WERI-Rb-1 (cell line): Measurements from ENCODE around the gene CNIH2.
A peak's percentile ranks its signal among the peaks of the same experiment; 100 is the strongest.

Source experiments
- DNase-seq: peaks from one replicate; pipeline ENCODE4 v3.0.0-alpha.2; 2020
- H3K27ac ChIP-seq: fragments of 250-450 bp; sonication (Bioruptor Pico); 2 replicates; pipeline ENCODE4 v1.5.1; 2020; ENCODE audit warnings: mild to moderate bottlenecking, moderate library complexity
- H3K27me3 ChIP-seq: fragments of 250-450 bp; sonication (Bioruptor Pico); 2 replicates; pipeline ENCODE4 v1.5.1; 2021; ENCODE audit warnings: mild to moderate bottlenecking, low read depth, moderate library complexity; ENCODE audit not compliant: insufficient read depth, severe bottlenecking
- H3K36me3 ChIP-seq: fragments of 250-450 bp; sonication (Bioruptor Pico); 2 replicates; pipeline ENCODE4 v1.5.1; 2020; ENCODE audit warnings: mild to moderate bottlenecking, moderate library complexity
- H3K4me3 ChIP-seq: 2 replicates; pipeline ENCODE4 v1.5.1; 2011; ENCODE audit warnings: low read depth, mild to moderate bottlenecking, control low read depth, low read length
- H3K9me3 ChIP-seq: fragments of 250-450 bp; sonication (Bioruptor Pico); 2 replicates; pipeline ENCODE4 v1.5.1; 2021; ENCODE audit warnings: mild to moderate bottlenecking, moderate library complexity; ENCODE audit not compliant: severe bottlenecking
- TF ChIP-seq, protein P1 (sequence below): IDR thresholded peaks from 2 replicates; pipeline ENCODE4 v1.5.1; 2011; ENCODE audit warnings: low read depth, mild to moderate bottlenecking, control low read depth, inconsistent platforms, low read length

The CNIH2 gene

GRCh38 chr11:66291706-66292542 is 13.9 kb downstream of the CNIH2 start, which contains the start of gene TMEM151A:
TSS of gene TMEM151A (plus strand) at chr11:66291894. CDS start at chr11:66292014, 120 bp downstream.
- Histone ChIP-seq H3K4me3 (peak within 1 kb of the TSS; percentile 64), H3K27me3 (no peaks in the 10 kb centered on the region), H3K36me3 (peaks cover 7% of the 10 kb centered on the region), H3K27ac (no peak within 1 kb of the TSS; the same call in 1 of the 2 replicates), H3K9me3 (no peaks in the 10 kb centered on the region)
- no peak for DNase-seq
- TF ChIP-seq, protein P1, sequence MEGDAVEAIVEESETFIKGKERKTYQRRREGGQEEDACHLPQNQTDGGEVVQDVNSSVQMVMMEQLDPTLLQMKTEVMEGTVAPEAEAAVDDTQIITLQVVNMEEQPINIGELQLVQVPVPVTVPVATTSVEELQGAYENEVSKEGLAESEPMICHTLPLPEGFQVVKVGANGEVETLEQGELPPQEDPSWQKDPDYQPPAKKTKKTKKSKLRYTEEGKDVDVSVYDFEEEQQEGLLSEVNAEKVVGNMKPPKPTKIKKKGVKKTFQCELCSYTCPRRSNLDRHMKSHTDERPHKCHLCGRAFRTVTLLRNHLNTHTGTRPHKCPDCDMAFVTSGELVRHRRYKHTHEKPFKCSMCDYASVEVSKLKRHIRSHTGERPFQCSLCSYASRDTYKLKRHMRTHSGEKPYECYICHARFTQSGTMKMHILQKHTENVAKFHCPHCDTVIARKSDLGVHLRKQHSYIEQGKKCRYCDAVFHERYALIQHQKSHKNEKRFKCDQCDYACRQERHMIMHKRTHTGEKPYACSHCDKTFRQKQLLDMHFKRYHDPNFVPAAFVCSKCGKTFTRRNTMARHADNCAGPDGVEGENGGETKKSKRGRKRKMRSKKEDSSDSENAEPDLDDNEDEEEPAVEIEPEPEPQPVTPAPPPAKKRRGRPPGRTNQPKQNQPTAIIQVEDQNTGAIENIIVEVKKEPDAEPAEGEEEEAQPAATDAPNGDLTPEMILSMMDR, result no peak

GRCh38 chr11:66292543-66293332 is 14.8 kb downstream of the CNIH2 start:
- no peaks in the 10 kb centered on the region for H3K27me3 ChIP-seq
- TF ChIP-seq, protein P1, result no peak
- peaks cover 5% of the 10 kb centered on the region for H3K36me3 ChIP-seq
- H3K9me3 ChIP-seq, result no peaks in the 10 kb centered on the region
- H3K4me3 ChIP-seq, result peak overlapping the region; percentile 64
- no peak overlapping the region for H3K27ac ChIP-seq
- DNase-seq, result no peak

DNA sequence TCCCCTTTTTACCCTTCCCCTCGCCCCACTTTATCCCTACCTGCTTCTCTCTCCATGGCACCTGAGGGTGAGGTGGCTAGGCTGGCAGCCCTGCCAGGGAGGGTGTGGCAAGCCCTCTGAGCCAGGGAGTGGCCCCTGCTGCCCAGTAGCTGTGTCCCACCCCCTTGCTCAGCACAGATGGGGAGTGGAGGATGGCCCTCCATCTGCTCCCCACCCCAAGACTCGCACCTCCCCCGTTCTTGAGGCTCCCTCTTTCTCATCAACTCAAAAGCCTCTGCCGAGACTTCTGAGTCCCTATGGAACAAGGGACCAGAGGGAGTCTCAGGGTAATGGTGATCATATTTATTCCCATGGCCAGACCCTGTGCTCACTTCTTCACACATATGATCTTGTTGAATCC is 15.4 kb downstream of the CNIH2 start:
- no peak overlapping the region for H3K4me3 ChIP-seq
- no peak for DNase-seq
- no peak overlapping the region for H3K27ac ChIP-seq
- no peaks in the 10 kb centered on the region for H3K9me3 ChIP-seq
- TF ChIP-seq, protein P1, result no peak
- peaks cover 5% of the 10 kb centered on the region for H3K36me3 ChIP-seq
- H3K27me3 ChIP-seq, result no peaks in the 10 kb centered on the region

DNA sequence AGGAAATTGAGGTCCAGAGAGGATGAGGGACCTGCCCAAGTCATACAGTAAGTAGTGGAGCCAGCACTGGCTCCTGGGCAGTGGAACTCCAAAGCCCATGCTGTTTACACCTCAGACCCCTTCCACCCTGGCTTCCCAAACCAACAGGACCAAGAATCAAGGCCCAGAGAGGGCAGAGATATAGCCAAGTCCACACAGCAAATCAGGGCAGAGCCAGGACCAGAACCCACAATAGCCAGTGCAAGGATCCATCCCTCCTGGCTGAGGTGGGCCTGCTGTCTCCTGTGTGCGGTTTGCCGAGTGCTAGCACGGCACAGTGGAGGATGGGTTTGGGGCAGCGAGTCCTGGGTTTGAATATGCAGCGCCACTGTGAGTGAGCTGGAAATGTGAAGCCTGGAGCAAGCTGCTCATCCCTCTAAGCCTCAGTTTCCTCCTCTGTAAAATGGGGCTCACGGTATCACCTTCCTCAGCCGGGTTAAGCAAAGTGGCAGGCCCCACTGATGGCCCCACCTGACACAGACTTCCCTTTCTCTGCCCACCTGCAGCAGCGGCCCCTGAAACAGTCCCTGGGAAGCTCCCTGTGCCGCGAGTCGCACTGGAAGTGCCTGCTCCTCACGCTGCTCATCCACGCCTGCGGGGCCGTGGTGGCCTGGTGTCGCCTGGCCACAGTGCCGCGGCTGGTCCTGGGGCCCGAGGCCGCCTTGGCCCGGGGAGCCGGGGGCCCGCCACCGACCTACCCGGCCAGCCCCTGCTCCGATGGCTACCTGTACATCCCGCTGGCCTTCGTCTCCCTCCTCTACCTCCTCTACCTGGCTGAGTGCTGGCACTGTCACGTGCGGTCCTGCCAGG is 16.0 kb downstream of the CNIH2 start:
- no peaks in the 10 kb centered on the region for H3K27me3 ChIP-seq
- TF ChIP-seq, protein P1, result no peak
- no peak overlapping the region for H3K27ac ChIP-seq
- H3K4me3 ChIP-seq, result no peak overlapping the region
- no peaks in the 10 kb centered on the region for H3K9me3 ChIP-seq
- DNase-seq, result no peak
- H3K36me3 ChIP-seq, result peaks cover 5% of the 10 kb centered on the region

GRCh38 chr11:66294626-66295620 is 16.9 kb downstream of the CNIH2 start:
- H3K9me3 ChIP-seq, result no peaks in the 10 kb centered on the region
- peaks cover 5% of the 10 kb centered on the region for H3K36me3 ChIP-seq
- H3K27ac ChIP-seq, result no peak overlapping the region
- H3K4me3 ChIP-seq, result no peak overlapping the region
- TF ChIP-seq, protein P1, result no peak
- no peak for DNase-seq
- no peaks in the 10 kb centered on the region for H3K27me3 ChIP-seq
